Activated CD8-positive, alpha-beta memory T cell treated with anti-CD3 and anti-CD28 coated beads, Interleukin-2, amount 50 U/mL, for 24 hours (primary cell): ENCODE data around the gene GPR108.

Experiments
- DNase-seq: peaks from one replicate; pipeline ENCODE4 v3.0.0-alpha.2; 2020; ENCODE audit errors: extremely low read depth

GPR108 gene

GRCh38 chr19:6737873-6738786, 750 bp upstream of the GPR108 start:
- DNase-seq: peak; percentile 62

GRCh38 chr19:6736917-6737283, 480 bp downstream of the GPR108 start:
- DNase-seq: no peak

GRCh38 chr19:6736169-6736916, 1.0 kb downstream of the GPR108 start:
- no peak for DNase-seq

GRCh38 chr19:6735181-6735911, 2.0 kb downstream of the GPR108 start:
- DNase-seq: no peak

GRCh38 chr19:6734096-6734696, 3.2 kb downstream of the GPR108 start:
- no peak for DNase-seq

GRCh38 chr19:6733338-6734095, 3.9 kb downstream of the GPR108 start:
- DNase-seq: no peak

- DNase-seq: no peak
Observed at GRCh38 chr19:6732803-6733337, 4.5 kb downstream of the GPR108 start.

GRCh38 chr19:6731822-6732221, 5.6 kb downstream of the GPR108 start:
- no peak for DNase-seq

- no peak for DNase-seq
Observed at GRCh38 chr19:6730941-6731670, 6.3 kb downstream of the GPR108 start.

GRCh38 chr19:6730153-6730804, 7.1 kb downstream of the GPR108 start:
- DNase-seq: no peak

GRCh38 chr19:6729573-6730152, 7.7 kb downstream of the GPR108 start:
- DNase-seq: no peak

- DNase-seq: no peak
Observed at GRCh38 chr19:6728346-6728745, 9.0 kb downstream of the GPR108 start.

GRCh38 chr19:6725513-6726231, 11.7 kb downstream of the GPR108 start:
- no peak for DNase-seq

- no peak for DNase-seq
Observed at GRCh38 chr19:6724631-6725492, 12.5 kb downstream of the GPR108 start.

- no peak for DNase-seq
Observed at GRCh38 chr19:6723738-6724137, 13.6 kb downstream of the GPR108 start.

GRCh38 chr19:6723108-6723618, 14.2 kb downstream of the GPR108 start:
- DNase-seq: no peak

- DNase-seq: no peak
Observed at GRCh38 chr19:6721773-6722172, 15.6 kb downstream of the GPR108 start.

GRCh38 chr19:6721138-6721474, 16.3 kb downstream of the GPR108 start:
- no peak for DNase-seq
